Fibroblast of lung (primary cell): ENCODE data around the gene CEP170. TPM values are rescaled to one million over a fixed set of nuclear protein-coding genes. Genes with fewer than 3 reads are reported as not detected.
"Not testable (repeated sequence)": the region's sequence is repeated elsewhere in the genome, so short reads cannot be mapped to it uniquely, and the experiment has no call there.

ENCODE experiments used
- DNase-seq, 2 donors: peaks; one replicate each; pipeline versions ENCODE4 v3.0.0 to v3.0.0-alpha.2; 2010; ENCODE audit warnings: low read depth in 2 of 2
- H2AFZ ChIP-seq: 2 replicates; pipeline ENCODE4 v1.5.1; 2012; ENCODE audit warnings: low read length, control low read depth, inconsistent platforms
- H3K27ac ChIP-seq: 2 replicates; pipeline ENCODE4 v1.5.1; 2011; ENCODE audit warnings: low read length, control low read depth; ENCODE audit not compliant: insufficient read depth
- H3K27me3 ChIP-seq: 2 replicates; pipeline ENCODE4 v1.5.1; 2011; ENCODE audit warnings: mild to moderate bottlenecking, low read length; ENCODE audit not compliant: control insufficient read depth, insufficient read depth
- H3K36me3 ChIP-seq: 2 replicates; pipeline ENCODE4 v1.5.1; 2011; ENCODE audit warnings: low read length; ENCODE audit not compliant: control insufficient read depth, insufficient read depth
- H3K4me1 ChIP-seq: 2 replicates; pipeline ENCODE4 v1.5.1; 2011; ENCODE audit warnings: low read length; ENCODE audit not compliant: control insufficient read depth, insufficient read depth; ENCODE audit errors: extremely low read depth
- H3K4me2 ChIP-seq: 2 replicates; pipeline ENCODE4 v1.5.1; 2011; ENCODE audit warnings: low read length, control low read depth; ENCODE audit not compliant: insufficient read depth; ENCODE audit errors: extremely low read depth
- H3K4me3 ChIP-seq, 4 experiments: fragments of 200-600 bp in 1 of 4; sonication (generic) in 1 of 4; replicated peaks in 1 of 4; 2 replicates each; pipeline ENCODE4 v1.5.1; 2011 to 2016; ENCODE audit warnings: low read length in 4 of 4, low read depth in 3 of 4, mild to moderate bottlenecking in 3 of 4, control low read depth in 2 of 4, inconsistent platforms in 1 of 4, mixed read lengths in 1 of 4; ENCODE audit not compliant: insufficient read depth in 1 of 4; ENCODE audit errors: control extremely low read depth in 1 of 4
- H3K79me2 ChIP-seq: 2 replicates; pipeline ENCODE4 v1.5.1; 2012; ENCODE audit warnings: mild to moderate bottlenecking, low read length, inconsistent platforms; ENCODE audit not compliant: control insufficient read depth, insufficient read depth
- H3K9ac ChIP-seq: 2 replicates; pipeline ENCODE4 v1.5.1; 2011; ENCODE audit warnings: mild to moderate bottlenecking, low read length, control low read depth; ENCODE audit not compliant: insufficient read depth
- H3K9me3 ChIP-seq: 2 replicates; pipeline ENCODE4 v1.5.1; 2012; ENCODE audit warnings: low read depth, low read length; ENCODE audit not compliant: control insufficient read depth, insufficient read depth
- H4K20me1 ChIP-seq: 2 replicates; pipeline ENCODE4 v1.5.1; 2011; ENCODE audit warnings: low read length; ENCODE audit not compliant: control insufficient read depth, insufficient read depth; ENCODE audit errors: extremely low read depth
- CTCF ChIP-seq, 2 donors: IDR thresholded peaks in 1 of 2; conservative IDR thresholded peaks in 1 of 2; 1 replicate in 1 of 2; 2 replicates in 1 of 2; pipeline ENCODE4 v1.5.1; 2011 to 2012; ENCODE audit warnings: low read length in 2 of 2, control low read depth in 1 of 2, inconsistent platforms in 1 of 2, low read depth in 1 of 2, mild to moderate bottlenecking in 1 of 2
- EZH2 ChIP-seq: IDR thresholded peaks from 2 replicates; pipeline ENCODE4 v1.5.1; 2012; ENCODE audit warnings: low read length, control low read depth, mild to moderate bottlenecking; ENCODE audit errors: missing control alignments
- polyA plus RNA-seq, 2 donors: library from polyadenylated mRNA; depleted of rRNA in 1 of 2; stranded (reverse) in 1 of 2; unstranded in 1 of 2; fragments of >200 nt; gene quantifications; 2 replicates each; pipeline ENCODE4 v1.2.1, GENCODE V29; 2011 to 2012; ENCODE audit warnings: missing spikeins in 1 of 2
- total RNA-seq: library from RNA; depleted of rRNA; stranded (reverse); fragments of >200 nt; gene quantifications from 2 replicates; pipeline ENCODE4 v1.2.1, GENCODE V29; 2014

Gene CEP170
- total and polyA plus RNA-seq, 2 donors (not counting 1 experiment from before 2014, with no cell fraction given) = 86.0 to 92.0 TPM

- Histone ChIP-seq H3K9ac (no peak overlapping the region), H4K20me1 (no peaks in the 10 kb centered on the region), H2AFZ (no peak overlapping the region), H3K4me1 (peaks cover 4% of the 10 kb centered on the region), H3K4me2 (no peak overlapping the region), H3K79me2 (peaks cover 72% of the 10 kb centered on the region), H3K27me3 (no peaks in the 10 kb centered on the region), H3K27ac (no peak overlapping the region), H3K4me3 (no peak overlapping the region), H3K36me3 (peaks cover 5% of the 10 kb centered on the region), H3K9me3 (no peaks in the 10 kb centered on the region)
- no peak for DNase-seq
- TF ChIP-seq EZH2 (no peak), CTCF (conservative IDR thresholded peaks at IDR 0.05 in 1 of 2, IDR thresholded peaks at IDR 0.05 in 1 of 2; ENCODE audit: low read depth in 1 of 2, low read length in 2 of 2) (no peak)
Observed at GRCh38 chr1:243216741-243217140, 38.3 kb downstream of the CEP170 start.

GRCh38 chr1:243215276-243215875 is 39.7 kb downstream of the CEP170 start:
- H3K4me1 ChIP-seq, H3K9me3 ChIP-seq, H3K9ac ChIP-seq, H2AFZ ChIP-seq, H3K27ac ChIP-seq, H3K4me3 ChIP-seq, H3K27me3 ChIP-seq, H4K20me1 ChIP-seq, H3K36me3 ChIP-seq, DNase-seq, H3K4me2 ChIP-seq: not testable (repeated sequence)
- peaks cover 59% of the 10 kb centered on the region for H3K79me2 ChIP-seq

DNA sequence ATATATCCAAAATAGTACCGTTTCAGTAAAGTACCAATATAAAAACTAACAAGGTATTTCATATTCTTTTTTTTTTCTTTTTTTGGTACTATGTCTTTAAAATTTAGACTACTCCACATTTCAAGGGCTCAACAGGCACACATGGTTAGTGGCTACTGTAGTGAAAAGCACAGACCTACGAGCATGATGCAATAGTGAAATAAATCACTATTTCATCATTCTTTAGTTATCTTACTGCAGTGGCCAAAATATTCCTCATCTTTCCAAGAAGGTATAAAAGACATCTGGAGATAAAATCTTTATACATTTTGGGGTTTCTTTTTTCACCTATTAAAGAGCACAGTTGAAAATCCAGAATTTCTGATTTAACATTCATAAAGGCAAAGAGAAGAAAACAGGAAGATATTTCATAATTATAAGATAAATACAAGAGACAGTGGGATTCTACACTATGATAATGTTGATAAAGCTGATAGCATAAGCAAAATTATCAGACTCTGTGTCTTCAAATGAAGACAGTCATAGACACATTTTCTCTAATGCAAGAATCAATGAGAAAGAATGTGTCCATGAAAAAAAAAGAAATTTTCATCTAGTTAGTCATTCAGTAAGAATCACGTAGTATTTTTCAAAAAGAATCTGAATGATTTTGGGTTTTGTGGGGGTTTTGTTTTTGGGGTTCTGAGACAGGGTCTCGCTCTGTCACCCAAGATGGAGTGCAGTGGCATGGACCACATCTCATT is 41.9 kb downstream of the CEP170 start:
- peak; percentile 71 to 87 for DNase-seq
- H3K4me2 ChIP-seq = peak overlapping the region; percentile 41
- peak overlapping the region; percentile 68 for H3K27ac ChIP-seq
- peaks cover 40% of the 10 kb centered on the region for H3K79me2 ChIP-seq
- H2AFZ ChIP-seq = no peak overlapping the region
- no peaks in the 10 kb centered on the region for H3K9me3 ChIP-seq
- no peaks in the 10 kb centered on the region for H4K20me1 ChIP-seq
- peaks cover 2% of the 10 kb centered on the region for H3K36me3 ChIP-seq
- H3K27me3 ChIP-seq = no peaks in the 10 kb centered on the region
- H3K4me1 ChIP-seq = peaks cover 4% of the 10 kb centered on the region
- TF ChIP-seq EZH2 (no peak), CTCF (conservative IDR thresholded peaks at IDR 0.05 in 1 of 2, IDR thresholded peaks at IDR 0.05 in 1 of 2; ENCODE audit: low read depth in 1 of 2, low read length in 2 of 2) (no peak)
- H3K9ac ChIP-seq = no peak overlapping the region
- no peak overlapping the region for H3K4me3 ChIP-seq

DNA sequence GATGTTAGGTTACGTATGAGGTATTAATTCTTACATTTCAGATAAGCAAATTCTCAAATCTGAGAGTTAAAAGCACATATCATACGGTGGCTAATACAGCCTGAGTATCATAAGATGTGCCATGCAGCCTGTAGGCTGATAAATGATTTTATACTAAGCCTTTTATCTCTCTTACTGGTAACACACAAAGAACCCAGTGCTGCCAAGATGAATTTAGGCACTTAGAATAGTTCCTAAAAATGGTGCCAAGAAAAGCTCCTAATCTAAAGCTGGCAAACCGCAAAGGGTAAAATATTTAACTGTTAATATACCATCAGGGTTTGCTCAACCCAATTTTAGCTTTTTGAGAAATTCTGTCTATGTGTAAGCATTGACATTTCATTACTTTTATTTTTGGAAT is 43.1 kb downstream of the CEP170 start:
- H3K79me2 ChIP-seq = peaks cover 27% of the 10 kb centered on the region

DNA sequence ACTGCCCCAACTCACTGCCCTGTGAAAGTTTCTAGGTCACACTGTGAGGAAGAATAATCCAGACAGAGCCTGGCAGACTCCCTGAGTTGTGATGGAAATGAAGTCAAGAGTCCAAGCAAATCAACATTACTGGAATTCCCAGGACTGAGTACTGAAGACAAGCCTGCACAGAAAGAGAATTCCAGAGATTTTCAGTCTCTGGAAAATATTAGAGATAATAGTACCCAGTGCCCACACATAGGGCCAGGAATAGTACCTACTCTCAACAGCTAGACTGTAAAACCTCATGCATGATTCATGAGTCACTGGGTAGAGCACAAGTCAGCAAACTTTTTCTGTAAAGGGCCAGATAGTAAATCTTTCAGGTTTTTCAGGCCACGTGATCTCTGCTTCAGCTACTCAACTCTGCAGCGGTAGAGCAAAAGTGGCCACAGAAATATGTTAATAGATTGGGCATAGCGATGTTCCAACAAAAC is 50.0 kb downstream of the CEP170 start:
- H2AFZ ChIP-seq, H3K27me3 ChIP-seq, H3K4me1 ChIP-seq, H3K4me2 ChIP-seq, H3K27ac ChIP-seq, H3K4me3 ChIP-seq, H4K20me1 ChIP-seq, H3K36me3 ChIP-seq, H3K9me3 ChIP-seq, H3K9ac ChIP-seq, H3K79me2 ChIP-seq: not testable (repeated sequence)
- peak; percentile 67 to 90 for DNase-seq

More for the DNA sequence above, 43.1 kb downstream of the CEP170 start:
- not testable (repeated sequence) for H3K4me3 ChIP-seq, H3K9ac ChIP-seq, H3K4me1 ChIP-seq, H2AFZ ChIP-seq, H3K36me3 ChIP-seq, H3K27ac ChIP-seq, H3K9me3 ChIP-seq, H3K4me2 ChIP-seq, H4K20me1 ChIP-seq, H3K27me3 ChIP-seq
- DNase-seq = peak; percentile 55 to 78
